ENCODE results near the gene NUP93. TPM values are rescaled to one million over a fixed set of nuclear protein-coding genes. Genes with fewer than 3 reads are reported as not detected.

NUP93 gene
- total RNA-seq, 1 donor from 2014 or later: 81.7 TPM

DNA sequence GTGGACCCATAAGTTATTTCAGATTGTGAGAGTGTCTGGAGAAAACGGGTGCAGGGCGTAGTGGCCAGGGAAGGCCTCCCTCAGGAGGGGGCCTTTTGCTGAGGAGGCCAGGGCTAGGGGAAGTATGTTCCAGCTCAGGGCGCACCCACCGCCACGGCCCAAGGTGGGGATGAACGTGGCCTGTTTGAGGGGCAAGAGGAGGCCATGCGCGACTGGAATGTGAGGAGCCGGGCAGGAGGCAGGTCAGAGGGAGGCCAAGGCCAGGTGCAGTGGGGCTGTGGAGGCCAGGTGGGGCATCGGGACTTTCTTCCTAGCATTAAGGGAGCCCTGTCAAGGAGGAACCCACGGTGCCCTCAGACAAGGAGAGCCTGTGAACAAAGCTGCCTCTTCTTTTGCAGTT lies 161.8 kb downstream of the NUP93 start:
- no peak overlapping the region for H3K4me3 Mint-ChIP-seq (ENCODE audit: unreplicated experiment)
- no peaks in the 10 kb centered on the region for H3K27me3 Mint-ChIP-seq (ENCODE audit: unreplicated experiment)
- TF ChIP-seq, protein P1, sequence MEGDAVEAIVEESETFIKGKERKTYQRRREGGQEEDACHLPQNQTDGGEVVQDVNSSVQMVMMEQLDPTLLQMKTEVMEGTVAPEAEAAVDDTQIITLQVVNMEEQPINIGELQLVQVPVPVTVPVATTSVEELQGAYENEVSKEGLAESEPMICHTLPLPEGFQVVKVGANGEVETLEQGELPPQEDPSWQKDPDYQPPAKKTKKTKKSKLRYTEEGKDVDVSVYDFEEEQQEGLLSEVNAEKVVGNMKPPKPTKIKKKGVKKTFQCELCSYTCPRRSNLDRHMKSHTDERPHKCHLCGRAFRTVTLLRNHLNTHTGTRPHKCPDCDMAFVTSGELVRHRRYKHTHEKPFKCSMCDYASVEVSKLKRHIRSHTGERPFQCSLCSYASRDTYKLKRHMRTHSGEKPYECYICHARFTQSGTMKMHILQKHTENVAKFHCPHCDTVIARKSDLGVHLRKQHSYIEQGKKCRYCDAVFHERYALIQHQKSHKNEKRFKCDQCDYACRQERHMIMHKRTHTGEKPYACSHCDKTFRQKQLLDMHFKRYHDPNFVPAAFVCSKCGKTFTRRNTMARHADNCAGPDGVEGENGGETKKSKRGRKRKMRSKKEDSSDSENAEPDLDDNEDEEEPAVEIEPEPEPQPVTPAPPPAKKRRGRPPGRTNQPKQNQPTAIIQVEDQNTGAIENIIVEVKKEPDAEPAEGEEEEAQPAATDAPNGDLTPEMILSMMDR (IDR thresholded peaks at IDR 0.05): no peak
- no peaks in the 10 kb centered on the region for H3K9me3 Mint-ChIP-seq (ENCODE audit: unreplicated experiment)
- H3K27ac Mint-ChIP-seq (ENCODE audit: unreplicated experiment): no peak overlapping the region
- H3K36me3 Mint-ChIP-seq (ENCODE audit: unreplicated experiment): no peaks in the 10 kb centered on the region
- no peaks in the 10 kb centered on the region for H3K4me1 Mint-ChIP-seq (ENCODE audit: unreplicated experiment)
- no peak for DNase-seq (ENCODE audit: extremely low spot score, unreplicated experiment)

DNA sequence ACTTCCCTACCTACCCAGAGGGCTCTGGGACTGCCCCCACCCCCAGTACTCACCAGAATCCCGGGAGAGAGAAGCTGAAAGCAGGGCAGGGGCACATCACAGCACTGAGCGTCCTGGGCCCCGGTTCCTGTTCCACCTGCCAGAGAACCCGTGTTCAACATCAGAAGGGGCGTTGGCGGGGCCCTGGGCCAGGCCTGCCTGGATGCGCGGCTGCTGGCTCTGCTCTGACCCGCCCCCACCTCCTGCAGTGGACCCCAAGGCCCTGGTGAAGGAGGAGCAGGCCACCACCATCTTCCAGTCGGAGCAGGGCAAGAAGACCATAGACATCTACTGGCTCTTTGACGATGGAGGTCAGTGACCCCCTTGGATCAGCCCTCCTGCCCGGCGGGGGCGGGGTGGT lies 162.8 kb downstream of the NUP93 start:
- no peaks in the 10 kb centered on the region for H3K9me3 Mint-ChIP-seq (ENCODE audit: unreplicated experiment)
- H3K4me1 Mint-ChIP-seq (ENCODE audit: unreplicated experiment): no peaks in the 10 kb centered on the region
- H3K36me3 Mint-ChIP-seq (ENCODE audit: unreplicated experiment): no peaks in the 10 kb centered on the region
- no peak overlapping the region for H3K4me3 Mint-ChIP-seq (ENCODE audit: unreplicated experiment)
- TF ChIP-seq, protein P1 (IDR thresholded peaks at IDR 0.05): no peak
- no peak overlapping the region for H3K27ac Mint-ChIP-seq (ENCODE audit: unreplicated experiment)
- peaks cover 3% of the 10 kb centered on the region for H3K27me3 Mint-ChIP-seq (ENCODE audit: unreplicated experiment)
- DNase-seq (ENCODE audit: extremely low spot score, unreplicated experiment): no peak

DNA sequence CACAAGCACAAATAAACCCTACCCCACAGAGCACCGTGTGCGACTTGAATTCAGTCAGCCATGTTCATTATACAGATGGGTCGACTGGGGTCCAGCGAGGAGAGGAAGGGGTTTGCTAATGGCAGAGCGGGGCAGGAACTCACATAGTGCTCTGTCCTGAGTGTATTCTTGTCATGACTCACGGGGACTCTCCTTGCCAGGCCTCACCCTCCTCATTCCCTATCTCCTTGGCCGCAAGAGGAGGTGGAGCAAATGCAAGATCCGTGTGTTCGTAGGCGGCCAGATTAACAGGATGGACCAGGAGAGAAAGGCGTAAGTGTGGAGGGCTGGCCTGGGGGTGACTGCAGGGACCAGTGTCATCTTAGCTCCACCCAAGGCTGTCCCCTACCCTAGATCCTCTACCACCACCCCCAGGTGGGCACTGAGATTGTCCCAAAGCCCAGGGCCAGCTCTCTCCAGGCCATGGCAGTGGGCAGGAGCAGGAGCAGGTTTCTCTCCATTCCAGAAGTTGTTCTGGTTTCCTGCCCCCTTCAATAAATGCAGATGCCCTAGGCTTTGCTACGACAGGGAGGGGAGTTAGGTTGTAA lies 164.5 kb downstream of the NUP93 start:
- DNase-seq (ENCODE audit: extremely low spot score, unreplicated experiment): no peak
- Mint-ChIP-seq H3K4me3 (ENCODE audit: unreplicated experiment) (no peak overlapping the region), H3K27me3 (ENCODE audit: unreplicated experiment) (peaks cover 5% of the 10 kb centered on the region), H3K36me3 (ENCODE audit: unreplicated experiment) (no peaks in the 10 kb centered on the region), H3K4me1 (ENCODE audit: unreplicated experiment) (no peaks in the 10 kb centered on the region), H3K27ac (ENCODE audit: unreplicated experiment) (no peak overlapping the region), H3K9me3 (ENCODE audit: unreplicated experiment) (no peaks in the 10 kb centered on the region)
- TF ChIP-seq, protein P1 (IDR thresholded peaks at IDR 0.05): no peak

DNA sequence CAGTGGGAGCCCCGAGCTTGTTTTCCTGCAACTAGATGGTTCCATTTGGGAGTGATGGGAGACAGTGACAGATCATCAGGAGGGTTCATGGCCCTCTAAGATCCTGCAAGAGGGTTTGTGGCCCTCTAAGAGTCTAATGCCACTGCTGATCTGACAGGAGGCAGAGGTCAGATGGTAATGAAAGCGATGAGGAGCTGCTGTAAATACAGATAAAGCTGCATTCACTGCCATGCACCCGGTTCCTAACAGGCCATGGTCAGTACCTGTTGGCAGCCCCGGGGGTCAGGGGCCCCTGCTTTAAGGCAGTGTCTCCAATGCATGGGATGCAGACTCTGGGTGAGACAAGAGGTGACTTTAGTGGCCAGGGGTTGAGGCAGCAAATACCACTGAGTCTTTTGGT lies 165.9 kb downstream of the NUP93 start:
- Mint-ChIP-seq H3K27ac (ENCODE audit: unreplicated experiment) (no peak overlapping the region), H3K36me3 (ENCODE audit: unreplicated experiment) (no peaks in the 10 kb centered on the region), H3K4me1 (ENCODE audit: unreplicated experiment) (no peaks in the 10 kb centered on the region), H3K9me3 (ENCODE audit: unreplicated experiment) (no peaks in the 10 kb centered on the region), H3K4me3 (ENCODE audit: unreplicated experiment) (no peak overlapping the region), H3K27me3 (ENCODE audit: unreplicated experiment) (peaks cover 14% of the 10 kb centered on the region)
- TF ChIP-seq, protein P1 (IDR thresholded peaks at IDR 0.05): no peak
- DNase-seq (ENCODE audit: extremely low spot score, unreplicated experiment): no peak

DNA sequence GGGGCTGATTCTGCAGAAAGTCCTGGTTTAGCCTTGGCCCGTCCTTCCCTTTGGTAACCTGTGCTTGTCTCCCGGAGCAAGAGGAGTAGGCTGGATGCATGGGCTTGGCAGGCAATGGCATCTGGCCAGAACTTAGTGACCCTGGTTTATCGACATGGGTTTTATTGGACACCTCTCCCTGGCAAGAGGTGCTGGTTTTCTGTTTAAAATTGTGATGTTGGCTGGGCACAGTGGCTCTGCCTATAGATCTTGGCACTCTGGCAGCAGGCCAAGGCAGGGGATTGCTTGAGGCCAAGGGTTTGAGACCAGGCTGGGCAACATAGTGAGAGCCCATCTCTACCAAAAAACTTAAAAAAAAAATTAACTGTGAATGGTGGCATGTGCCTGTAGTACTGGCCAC lies 166.3 kb downstream of the NUP93 start:
- Mint-ChIP-seq H3K9me3 (ENCODE audit: unreplicated experiment) (no peaks in the 10 kb centered on the region), H3K27ac (ENCODE audit: unreplicated experiment) (no peak overlapping the region), H3K4me1 (ENCODE audit: unreplicated experiment) (no peaks in the 10 kb centered on the region), H3K36me3 (ENCODE audit: unreplicated experiment) (no peaks in the 10 kb centered on the region), H3K27me3 (ENCODE audit: unreplicated experiment) (peaks cover 19% of the 10 kb centered on the region), H3K4me3 (ENCODE audit: unreplicated experiment) (no peak overlapping the region)
- DNase-seq (ENCODE audit: extremely low spot score, unreplicated experiment): no peak
- TF ChIP-seq, protein P1 (IDR thresholded peaks at IDR 0.05): no peak
